NCI-H345 treated with DMSO at 0.1 percent for 48 hours (cell line): ENCODE measurements around the gene RNF152.

Source experiments
- DNase-seq: peaks from one replicate; lab custom pipeline; 2025; ENCODE audit not compliant: unreplicated experiment; lab: John Stamatoyannopoulos, UW

RNF152 gene, protein sequence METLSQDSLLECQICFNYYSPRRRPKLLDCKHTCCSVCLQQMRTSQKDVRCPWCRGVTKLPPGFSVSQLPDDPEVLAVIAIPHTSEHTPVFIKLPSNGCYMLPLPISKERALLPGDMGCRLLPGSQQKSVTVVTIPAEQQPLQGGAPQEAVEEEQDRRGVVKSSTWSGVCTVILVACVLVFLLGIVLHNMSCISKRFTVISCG

GRCh38 chr18:61892683-61893308, at the start of gene RNF152:
TSS of gene RNF152 (minus strand) at chr18:61893007. CDS start at chr18:61816463, 76,544 bp downstream.
- DNase-seq: peak; percentile 48

GRCh38 chr18:61941948-61942471, 49.2 kb upstream of the RNF152 start:
- DNase-seq: no peak

DNA sequence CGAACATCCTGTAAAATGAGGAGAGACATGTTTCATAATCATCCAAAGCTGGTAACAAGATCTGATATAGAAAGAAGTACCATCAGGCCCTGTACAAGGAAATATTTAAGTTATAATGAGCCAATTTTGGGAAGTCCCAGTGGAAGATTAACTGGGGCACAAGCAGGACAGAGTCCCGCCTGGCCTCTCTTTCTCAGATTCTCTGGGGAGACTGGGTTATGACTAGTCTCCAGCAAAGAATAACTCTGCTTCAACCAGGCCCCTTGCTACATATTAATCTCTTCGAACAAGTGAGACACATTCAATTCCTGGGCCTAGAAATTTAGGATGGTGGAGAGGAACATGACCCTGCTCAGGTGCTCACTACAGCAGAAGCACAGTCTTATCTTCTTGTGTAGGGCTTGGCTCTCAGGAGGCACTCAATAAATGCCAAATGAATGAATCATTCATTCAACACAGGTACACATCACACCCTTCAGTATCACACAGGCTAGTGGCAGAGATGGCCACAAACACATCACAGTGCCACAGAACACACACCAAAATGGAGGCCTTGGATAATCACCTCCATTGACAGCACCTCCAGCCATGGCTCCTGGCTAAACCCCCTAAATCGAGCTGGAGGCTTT, 46.4 kb upstream of the RNF152 start:
- no peak for DNase-seq

- no peak for DNase-seq
These were observed 42.6 kb upstream of the RNF152 start for GRCh38 chr18:61935362-61935761.

DNA sequence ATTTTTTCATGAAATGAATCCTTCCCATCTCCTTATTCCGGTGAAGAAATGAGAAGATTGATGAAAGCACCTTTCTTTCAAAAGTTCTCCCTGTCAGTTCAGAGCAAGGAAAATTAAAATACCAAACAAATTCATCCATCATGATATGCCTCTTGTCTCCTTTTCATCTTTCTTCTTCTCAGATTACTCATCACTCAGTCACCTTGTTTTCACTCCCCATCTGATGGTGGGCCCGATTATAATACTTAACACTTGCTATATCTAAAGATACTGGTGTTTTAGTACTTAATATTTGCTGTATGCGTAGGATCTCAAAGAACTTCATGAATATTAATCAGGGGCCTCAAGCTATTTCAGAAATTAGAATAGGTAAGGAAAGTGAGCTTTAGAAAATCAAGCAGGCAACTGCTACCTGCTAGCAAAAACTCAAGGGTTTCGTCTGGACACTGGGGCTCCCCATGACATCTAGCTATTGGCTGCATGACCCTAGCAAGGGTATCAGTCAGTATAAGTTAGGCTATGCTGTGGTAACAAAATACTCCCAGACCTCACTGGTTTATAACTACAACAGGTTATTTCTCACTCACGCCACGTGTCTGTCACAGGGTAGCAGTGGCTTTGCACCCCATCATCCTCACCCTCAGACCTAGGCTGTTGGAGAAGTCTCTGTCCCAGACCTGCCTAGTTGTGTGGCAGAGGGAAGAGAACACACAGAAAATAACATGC, 39.0 kb upstream of the RNF152 start:
- DNase-seq: no peak

DNA sequence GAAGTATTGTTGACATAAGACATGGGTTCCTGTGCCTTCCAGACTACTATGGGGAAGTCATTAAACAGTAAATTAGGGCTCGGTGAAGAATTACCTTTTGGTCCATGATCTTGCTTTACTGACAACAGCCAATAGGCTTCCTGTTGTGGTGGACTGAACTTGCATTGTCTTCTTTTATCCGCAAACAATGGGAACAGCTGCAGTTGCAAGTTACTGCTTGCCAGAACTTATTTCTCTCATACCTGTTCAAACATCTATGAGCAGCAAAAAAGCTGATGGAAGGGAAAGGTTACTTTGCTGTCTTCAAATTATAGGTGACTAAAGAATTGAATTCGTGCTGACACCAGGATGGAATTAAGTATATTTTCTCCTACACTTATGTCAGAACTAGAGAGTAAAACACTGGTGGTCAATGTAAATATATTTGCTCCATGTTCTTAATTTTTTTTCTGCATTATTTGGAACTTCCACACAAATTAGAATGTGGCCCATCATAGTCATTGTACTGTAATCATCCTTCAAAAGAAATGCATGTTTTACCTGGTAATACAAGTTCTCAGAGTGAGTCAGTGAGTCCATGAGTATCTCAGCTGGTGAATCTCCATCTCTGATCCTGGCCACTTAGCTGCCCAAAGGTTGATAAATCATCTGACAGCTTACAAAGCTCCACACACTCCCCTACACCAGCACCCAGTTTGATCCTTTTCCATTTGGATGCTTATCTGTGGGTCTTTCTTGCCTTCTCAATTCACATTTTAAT, 37.3 kb upstream of the RNF152 start:
- DNase-seq: peak; percentile 89

- DNase-seq: no peak
These were observed 33.7 kb upstream of the RNF152 start for GRCh38 chr18:61926532-61926931.

DNA sequence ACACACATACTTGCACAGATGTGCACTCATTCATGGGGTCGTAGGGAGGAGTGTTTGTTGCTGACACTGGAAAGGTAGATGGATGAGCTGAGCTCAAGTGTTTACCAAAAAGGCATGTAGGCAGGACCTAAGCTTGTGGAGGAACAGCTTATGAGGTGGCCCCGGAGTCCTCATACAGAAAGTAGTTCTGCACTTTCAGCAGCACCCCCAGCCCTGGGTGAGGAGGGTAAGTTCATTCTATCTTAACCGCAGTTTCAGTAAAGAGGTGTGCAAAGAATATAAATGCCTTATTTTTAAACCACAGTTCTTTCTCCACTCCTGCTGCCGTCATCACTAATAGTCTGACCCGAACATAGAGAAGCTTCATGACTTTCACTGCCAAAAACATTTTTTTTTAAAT, 31.7 kb upstream of the RNF152 start:
- DNase-seq: no peak

DNA sequence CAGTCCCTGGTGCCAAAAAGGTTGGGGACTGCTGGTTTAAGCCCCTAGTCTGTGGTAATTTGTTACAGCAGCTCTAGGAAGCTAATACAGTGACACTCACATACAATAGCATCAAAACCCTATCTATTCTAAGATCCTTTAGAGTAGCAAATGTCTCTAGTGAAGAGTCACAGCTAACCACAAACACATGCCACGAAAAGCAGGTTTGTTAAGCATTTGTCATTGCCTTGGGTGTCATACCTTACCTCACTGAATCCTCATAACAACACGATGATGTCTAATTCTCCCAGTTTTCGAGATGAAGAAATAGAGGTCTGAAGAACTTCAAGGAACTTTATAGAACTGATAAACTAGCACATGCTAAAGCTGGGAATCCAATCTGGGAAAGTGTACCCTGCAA, 29.6 kb upstream of the RNF152 start:
- DNase-seq: no peak

DNA sequence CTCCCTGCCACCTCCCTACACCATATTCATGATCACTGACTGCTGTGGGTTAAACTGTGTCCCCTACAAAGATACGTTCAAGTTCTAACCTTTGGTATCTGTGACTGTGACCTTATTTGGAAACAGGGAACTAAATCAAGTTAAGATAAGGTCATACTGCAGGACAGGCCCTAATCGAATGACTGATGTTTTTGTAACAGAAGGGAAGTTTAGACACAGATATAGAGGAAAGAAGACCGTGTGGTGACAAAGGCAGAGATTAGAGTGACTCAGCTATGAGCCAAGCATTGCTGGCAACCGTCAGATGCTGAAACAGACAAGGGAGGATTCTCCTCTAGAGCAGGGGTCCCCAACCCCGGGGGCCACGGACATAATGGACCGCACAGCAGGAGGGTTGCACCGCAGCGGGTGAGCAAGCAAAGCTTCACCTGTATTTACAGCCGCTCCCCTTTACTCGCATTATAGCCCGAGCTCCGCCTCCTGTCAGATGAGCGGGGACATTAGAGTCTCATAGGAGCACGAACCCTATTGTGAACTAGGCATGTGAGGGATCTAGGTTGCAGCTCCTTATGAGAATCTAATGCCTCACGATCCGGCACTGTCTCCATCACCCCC, 28.9 kb upstream of the RNF152 start:
- no peak for DNase-seq

- no peak for DNase-seq
These were observed 25.0 kb upstream of the RNF152 start for GRCh38 chr18:61917818-61918217.

DNA sequence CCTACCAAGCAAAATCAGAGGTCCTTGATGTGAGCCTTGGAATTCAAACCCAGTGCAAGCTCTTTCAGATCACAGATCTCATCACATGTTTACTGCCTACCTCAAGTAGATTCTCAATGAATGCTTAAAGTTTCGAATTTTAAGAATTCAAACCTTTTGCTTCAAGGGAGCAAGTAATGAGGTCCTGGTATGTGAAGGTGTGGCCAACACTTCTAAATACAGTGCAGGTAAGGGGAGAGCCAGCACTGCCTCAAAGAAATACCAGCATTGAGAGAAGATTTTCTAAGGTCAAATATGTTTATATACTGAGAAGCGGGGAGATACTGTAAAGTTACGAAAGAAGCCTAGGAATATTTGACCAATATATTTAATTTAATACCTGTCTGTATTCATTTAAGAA, 19.7 kb upstream of the RNF152 start:
- DNase-seq: no peak

DNA sequence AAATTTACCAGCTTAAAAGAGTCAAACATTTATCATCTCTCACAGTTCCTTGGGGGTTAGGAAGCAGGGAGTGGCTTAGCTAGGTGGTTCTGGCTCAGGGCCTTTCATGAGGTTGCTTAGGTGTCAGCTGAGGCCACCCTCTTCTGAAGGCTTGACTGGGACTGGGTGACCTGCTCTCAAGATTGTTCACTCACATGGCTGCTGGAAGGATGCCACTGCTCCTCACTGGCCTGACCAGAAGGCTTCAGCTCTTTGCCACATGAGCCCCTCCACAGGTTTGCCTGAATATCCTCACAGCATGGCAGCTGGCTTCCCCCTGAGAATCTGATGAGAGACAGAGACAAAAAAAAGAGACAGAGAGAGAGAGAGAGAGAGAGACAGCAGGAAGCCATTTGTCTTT, 17.3 kb upstream of the RNF152 start:
- no peak for DNase-seq

DNA sequence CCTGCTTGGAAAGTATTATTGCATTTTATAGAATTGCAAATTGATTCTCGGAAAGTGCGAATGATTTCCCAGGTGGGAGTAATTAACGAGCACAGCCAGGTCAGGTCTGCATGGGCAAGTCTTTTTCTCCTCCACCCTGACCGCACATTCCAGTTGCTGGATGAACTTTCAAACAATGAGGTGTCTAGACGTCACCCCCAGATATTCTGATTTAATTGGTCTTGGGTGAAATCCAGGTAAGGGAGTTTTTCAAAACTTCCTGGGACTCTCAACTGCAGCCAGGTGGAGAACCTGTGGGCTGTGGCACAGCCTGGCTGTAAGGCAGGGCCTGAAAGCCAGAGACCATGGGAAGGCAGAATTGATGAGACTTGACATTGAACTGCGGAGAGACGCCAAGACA, 15.9 kb upstream of the RNF152 start:
- DNase-seq: no peak

- DNase-seq: peak; percentile 42
These were observed 8.6 kb upstream of the RNF152 start for GRCh38 chr18:61901323-61901986.

DNA sequence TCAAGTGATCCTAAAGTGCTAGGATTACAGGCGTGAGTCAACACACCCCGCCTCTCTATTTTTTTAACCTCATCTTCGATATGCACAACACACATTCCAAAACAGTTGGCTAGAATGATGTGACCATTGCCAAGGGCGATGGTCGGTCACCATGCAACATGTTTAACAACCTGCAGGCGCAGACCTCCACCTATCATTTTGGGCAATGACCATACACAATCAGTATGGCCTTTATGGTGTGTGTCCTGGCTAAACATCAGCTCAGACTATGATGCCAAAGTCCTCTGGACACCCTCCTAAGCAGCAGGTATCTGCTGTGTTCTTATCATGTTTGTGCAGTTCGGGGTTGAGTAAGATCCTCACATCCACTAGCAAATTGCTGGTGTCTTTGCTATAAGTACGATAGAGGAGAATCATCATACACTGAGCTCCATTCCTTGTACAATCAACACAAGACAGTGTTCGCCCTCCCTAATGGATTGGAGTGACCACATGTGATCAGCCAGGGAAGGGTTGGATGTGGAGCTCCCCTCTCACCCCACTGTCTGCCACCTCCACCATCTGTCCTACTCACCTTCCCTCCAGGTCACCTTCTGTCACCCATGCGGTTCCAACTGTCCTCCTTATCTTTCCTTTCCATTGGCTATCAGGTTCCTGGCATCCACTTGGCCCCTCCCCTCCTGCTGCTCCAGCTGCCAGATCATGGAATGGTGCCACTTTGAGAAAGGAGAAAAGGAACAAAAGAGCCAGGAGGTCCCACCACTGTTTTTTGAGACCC, 7.9 kb upstream of the RNF152 start:
- no peak for DNase-seq

GRCh38 chr18:61898640-61899101, 5.9 kb upstream of the RNF152 start:
- no peak for DNase-seq

DNA sequence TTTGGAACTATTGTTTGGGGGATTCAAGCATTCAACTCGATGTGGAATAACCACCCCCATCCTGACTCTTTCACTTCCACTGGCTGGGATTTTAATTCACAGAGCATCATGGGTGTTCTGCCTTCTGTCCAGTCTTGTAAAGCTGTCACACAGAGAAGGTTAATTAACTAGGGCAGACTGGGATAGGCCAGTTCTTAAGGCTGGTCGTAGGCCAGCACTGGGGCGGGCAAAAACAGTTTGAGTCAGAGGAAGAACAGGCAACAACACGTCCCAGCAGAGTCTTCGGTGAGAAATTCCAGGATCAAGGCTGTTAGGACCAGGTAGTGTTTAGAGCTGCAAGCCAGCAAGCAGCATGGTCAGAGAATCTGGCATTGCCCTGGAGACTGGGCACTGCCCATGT, 4.0 kb upstream of the RNF152 start:
- no peak for DNase-seq

DNA sequence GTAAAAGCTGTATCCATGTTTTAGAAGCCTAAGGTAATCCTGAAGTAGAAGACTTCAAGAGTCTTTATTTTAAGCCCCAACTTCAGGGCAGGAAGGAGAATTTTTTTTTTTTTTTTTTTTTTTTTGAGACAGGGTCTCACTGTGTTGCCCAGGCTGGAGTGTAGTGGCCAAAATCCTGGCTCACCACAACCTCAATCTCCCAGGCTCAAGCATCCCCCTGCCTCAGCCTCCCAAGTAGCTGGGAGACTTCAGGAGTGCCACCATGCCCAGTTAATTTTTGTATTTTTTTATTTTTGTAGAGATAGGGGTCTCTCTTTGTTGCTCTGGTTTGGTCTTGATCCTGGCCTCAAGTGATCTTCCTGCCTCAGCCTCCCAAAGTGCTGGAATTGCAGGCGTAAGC, 3.3 kb upstream of the RNF152 start:
- no peak for DNase-seq
